ENCODE measurements around the gene PCDHB11.
"Not testable (repeated sequence)": the region's sequence is repeated elsewhere in the genome, so short reads cannot be mapped to it uniquely, and the experiment has no call there.

PCDHB11 gene

DNA sequence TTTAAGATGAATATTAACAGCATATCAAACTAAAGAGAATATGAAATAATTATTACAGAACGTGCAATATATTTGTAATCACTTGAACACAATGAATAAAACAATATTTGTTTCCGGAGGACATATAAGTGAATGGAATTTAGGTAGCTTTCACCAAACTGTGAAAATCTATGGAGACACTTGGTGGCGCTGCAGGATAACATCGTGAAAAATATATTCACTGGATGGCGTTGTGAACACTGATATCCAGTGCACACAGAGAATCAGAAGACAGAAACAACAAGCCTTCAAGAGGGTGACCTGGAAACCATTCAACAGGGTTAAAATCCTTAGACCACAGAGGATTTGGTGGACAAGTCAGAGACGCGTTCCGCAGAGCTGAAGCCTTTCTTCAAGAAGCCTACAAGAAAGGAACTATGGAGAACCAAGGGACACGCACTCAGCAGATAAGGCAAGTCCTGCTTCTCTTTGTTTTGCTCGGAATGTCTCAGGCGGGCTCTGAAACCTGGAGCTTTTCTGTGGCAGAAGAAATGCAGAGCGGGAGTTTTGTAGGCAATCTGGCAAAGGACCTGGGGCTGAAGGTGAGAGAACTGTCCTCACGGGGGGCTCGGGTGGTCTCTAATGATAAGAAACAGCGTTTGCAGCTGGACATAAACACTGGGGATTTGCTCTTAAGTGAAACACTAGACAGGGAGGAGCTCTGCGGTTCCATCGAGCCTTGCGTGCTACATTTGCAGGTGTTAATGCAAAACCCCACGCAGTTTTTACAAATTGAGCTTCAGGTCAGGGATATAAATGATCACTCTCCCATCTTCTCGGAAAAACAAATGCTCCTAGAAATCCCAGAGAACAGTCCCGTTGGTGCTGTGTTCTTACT is at the start of gene PCDHB11:
Gene PCDHB11 (plus strand): TSS at position 269 of the 877 bp plus-strand sequence. CDS start 148 bp downstream, at position 417.
- DNase-seq, result no peak

DNA sequence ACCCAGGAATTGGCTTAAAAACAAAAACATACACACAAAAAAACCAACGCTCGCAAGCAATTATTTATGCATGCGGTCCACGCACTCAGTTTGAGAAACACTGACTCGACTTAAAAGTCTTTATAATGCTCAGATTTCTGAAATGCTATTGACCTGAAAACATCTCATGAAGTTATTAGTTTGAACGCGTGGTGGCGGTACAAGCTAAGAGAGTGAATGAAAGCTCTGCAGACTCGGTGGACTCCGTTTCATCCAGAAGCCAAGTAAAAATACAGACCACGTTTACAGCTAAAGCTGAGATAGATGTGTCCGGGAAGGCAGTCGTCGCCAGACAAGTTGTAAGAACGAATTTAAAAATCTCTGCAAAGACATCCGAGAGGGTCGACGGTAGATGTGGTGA is 49.6 kb upstream of the PCDHB11 start, which contains the start of gene PCDHB6:
Gene PCDHB6 (plus strand): TSS at position 246 of the 400 bp plus-strand sequence. CDS start 201 bp downstream, outside the sequence.
- no peak for DNase-seq

DNA sequence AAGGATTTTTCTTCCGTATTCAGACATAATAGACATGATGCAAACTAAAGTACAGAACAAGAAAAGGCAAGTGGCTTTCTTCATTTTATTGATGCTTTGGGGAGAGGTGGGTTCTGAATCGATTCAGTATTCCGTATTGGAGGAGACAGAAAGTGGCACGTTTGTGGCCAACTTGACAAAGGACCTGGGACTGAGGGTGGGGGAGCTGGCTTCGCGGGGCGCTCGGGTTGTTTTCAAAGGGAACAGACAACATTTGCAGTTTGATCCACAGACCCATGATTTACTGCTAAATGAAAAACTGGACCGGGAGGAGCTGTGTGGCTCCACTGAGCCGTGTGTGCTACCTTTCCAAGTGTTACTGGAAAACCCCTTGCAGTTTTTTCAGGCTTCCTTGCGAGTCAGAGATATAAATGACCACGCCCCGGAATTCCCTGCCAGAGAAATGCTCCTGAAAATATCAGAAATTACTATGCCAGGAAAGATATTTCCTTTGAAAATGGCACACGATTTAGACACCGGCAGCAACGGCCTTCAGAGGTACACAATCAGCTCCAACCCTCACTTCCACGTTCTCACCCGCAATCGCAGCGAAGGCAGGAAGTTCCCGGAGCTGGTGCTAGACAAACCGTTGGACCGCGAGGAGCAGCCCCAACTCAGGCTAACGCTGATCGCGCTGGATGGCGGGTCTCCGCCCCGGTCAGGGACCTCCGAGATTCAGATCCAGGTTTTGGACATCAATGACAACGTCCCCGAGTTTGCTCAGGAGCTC is 49.0 kb upstream of the PCDHB11 start:
- DNase-seq, result no peak

DNA sequence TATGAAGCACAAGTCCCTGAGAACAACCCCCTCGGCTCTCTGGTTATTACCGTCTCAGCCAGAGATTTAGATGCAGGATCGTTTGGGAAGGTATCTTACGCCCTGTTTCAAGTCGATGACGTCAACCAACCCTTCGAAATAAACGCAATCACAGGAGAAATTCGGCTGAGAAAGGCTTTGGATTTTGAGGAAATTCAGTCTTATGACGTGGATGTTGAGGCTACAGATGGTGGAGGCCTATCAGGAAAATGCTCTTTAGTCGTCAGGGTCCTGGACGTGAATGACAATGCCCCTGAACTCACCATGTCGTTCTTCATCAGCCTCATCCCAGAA is 48.5 kb upstream of the PCDHB11 start:
- DNase-seq, result no peak

DNA sequence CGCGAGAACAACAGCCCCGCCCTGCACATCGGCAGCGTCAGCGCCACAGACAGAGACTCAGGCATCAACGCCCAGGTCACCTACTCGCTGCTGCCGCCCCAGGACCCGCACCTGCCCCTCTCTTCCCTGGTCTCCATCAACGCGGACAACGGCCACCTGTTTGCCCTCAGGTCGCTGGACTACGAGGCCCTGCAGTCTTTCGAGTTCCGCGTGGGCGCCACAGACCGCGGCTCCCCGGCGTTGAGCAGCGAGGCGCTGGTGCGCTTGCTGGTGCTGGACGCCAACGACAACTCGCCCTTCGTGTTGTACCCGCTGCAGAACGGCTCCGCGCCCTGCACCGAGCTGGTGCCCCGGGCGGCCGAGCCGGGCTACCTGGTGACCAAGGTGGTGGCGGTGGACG is 47.8 kb upstream of the PCDHB11 start:
- DNase-seq, result not testable (repeated sequence)

DNA sequence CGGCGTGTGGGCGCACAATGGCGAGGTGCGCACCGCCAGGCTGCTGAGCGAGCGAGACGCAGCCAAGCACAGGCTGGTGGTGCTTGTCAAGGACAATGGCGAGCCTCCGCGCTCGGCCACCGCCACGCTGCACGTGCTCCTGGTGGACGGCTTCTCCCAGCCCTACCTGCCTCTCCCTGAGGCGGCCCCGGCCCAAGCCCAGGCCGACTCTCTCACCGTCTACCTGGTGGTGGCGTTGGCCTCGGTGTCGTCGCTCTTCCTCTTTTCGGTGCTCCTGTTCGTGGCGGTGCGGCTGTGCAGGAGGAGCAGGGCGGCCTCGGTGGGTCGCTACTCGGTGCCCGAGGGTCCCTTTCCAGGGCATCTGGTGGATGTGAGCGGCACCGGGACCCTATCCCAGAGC is 47.3 kb upstream of the PCDHB11 start:
- DNase-seq, result not testable (repeated sequence)

DNA sequence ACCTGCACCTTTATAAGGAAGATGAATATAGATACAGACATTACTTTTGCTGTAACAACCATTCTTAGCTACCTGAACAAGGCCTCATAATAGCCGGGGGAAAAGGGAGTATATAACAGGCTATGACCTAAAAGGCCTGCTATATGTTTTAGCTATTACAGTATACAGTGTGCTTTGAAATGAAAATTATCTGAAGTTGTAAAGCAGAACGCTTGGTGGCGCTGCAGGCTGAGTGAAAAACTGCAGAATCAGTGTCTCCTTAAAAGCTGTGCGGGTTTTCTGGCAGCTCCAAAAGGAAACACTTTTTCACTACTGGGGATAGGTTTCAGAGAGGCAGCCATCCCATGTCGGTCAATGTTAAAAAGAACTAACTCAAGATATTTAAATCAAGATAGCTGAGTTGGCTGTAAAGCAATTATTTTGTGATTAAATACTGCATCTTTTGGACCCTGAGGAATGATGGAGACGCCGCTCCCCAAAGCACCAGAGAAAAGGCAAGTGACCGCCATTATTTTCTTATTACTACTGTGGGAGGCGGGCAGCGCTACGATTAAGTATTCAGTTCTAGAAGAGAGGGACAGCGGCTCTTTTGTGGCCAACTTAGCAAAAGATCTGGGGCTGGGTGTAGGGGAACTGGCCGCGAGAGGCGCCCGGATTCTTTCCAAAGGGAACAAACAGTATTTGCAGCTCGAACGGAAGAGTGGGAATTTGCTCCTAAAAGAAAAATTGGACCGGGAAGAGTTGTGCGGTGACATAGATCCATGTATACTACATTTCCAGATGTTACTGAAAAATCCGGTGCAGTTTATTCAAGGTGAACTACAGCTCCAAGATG is 43.7 kb upstream of the PCDHB11 start:
- no peak for DNase-seq

DNA sequence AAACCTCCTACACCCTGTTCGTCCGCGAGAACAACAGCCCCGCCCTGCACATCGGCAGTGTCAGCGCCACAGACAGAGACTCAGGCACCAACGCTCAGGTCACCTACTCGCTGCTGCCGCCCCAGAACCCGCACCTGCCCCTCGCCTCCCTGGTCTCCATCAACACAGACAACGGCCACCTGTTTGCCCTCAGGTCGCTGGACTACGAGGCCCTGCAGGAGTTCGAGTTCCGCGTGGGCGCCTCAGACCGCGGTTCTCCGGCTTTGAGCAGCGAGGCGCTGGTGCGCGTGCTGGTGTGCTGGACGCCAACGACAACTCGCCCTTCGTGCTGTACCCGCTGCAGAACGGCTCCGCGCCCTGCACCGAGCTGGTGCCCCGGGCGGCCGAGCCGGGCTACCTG is 42.1 kb upstream of the PCDHB11 start:
- DNase-seq, result not testable (repeated sequence)

DNA sequence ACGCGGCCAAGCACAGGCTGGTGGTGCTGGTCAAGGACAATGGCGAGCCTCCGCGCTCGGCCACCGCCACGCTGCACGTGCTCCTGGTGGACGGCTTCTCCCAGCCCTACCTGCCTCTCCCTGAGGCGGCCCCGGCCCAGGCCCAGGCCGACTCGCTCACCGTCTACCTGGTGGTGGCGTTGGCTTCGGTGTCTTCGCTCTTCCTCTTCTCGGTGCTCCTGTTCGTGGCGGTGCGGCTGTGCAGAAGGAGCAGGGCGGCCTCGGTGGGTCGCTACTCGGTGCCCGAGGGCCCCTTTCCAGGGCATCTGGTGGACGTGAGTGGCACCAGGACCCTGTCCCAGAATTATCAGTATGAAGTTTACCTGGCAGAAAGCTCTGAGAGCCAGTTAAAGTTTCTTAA is 41.5 kb upstream of the PCDHB11 start:
- DNase-seq, result not testable (repeated sequence)

DNA sequence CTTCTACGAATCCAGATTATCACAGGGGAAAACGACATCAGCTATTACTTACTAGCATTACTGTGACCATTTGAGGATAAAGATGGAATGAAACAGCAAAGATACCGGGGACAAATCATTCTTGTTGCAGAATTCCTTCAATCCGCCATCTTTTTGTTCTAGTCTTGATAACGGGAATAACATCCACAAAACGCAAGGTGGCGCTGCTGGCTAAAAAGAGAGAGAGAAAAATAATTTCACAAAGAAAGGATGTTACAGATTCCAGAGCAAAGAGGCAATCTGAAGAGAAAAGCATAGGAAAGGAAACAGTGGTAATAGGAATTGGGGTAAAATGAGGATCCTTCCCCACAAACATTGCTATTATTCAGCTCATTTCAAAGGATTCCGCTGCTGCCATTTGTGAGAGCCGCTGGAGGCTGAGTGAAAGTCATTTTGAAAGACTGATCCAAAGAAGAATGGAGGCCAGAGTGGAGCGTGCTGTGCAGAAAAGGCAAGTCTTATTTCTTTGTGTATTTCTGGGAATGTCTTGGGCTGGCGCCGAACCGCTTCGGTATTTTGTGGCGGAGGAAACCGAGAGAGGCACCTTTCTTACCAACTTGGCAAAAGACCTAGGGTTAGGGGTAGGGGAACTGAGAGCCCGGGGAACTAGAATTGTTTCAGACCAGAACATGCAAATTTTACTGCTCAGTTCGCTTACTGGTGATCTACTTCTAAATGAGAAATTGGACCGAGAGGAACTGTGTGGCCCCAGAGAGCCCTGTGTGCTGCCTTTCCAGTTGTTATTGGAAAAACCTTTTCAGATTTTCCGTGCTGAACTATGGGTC is 26.8 kb upstream of the PCDHB11 start, which contains the start of gene PCDHB7:
Gene PCDHB7 (plus strand): TSS at position 264 of the 824 bp plus-strand sequence. CDS start 192 bp downstream, at position 456.
- no peak for DNase-seq

DNA sequence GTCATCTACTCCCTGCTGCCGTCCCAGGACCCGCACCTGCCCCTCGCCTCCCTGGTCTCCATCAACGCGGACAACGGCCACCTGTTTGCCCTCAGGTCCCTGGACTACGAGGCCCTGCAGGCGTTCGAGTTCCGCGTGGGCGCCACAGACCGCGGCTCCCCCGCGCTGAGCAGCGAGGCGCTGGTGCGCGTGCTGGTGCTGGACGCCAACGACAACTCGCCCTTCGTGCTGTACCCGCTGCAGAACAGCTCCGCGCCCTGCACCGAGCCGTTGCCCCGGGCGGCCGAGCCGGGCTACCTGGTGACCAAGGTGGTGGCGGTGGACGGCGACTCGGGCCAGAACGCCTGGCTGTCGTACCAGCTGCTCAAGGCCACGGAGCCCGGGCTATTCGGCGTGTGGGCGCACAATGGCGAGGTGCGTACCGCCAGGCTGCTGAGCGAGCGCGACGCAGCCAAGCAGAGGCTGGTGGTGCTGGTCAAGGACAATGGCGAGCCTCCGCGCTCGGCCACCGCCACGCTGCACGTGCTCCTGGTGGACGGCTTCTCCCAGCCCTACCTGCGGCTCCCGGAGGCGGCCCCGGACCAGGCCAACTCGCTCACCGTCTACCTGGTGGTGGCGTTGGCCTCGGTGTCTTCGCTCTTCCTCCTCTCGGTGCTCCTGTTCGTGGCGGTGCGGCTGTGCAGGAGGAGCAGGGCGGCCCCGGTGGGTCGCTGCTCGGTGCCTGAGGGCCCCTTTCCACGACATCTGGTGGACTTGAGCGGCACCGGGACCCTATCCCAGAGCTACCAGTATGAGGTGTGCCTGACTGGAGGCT is 24.9 kb upstream of the PCDHB11 start:
- DNase-seq, result not testable (repeated sequence)

DNA sequence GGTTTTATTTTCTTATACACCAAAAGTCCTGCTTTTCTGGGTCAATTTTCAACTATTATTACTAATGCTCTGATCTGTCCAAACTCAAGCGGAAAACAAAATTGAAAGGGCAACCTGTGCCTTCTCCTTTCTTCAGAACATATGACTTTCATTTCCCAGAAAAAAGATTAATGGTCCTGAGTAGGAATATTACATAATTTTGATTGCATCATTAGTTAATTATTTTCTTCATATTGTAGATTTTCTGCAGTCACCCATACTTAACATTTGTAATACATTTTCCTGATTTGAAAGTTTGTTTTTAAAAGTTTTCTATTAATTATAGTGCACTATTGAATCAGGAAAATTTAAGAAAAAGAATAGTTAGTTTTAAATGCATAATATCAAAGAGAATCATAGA is 23.5 kb upstream of the PCDHB11 start:
- no peak for DNase-seq

DNA sequence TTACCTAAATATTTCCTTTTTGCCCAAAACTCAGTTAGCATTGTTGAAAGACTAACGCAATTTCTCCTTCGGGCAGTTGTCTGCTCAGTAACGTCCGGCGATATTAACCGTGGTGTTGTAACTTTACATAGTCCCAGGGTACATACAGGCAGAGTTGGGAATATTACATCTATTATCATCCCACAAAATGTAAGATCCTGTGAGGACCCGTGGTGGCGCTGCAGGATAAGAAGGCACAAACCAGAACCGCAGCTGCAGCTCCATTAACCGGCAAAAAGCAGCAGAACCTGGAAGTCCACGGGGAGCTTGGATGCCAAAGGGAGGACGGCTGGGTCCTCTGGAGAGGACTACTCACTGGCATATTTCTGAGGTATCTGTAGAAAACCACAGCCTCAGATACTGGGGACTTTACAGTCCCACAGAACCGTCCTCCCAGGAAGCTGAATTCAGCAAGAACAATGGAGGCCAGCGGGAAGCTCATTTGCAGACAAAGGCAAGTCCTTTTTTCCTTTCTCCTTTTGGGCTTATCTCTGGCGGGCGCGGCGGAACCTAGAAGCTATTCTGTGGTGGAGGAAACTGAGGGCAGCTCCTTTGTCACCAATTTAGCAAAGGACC is 21.7 kb upstream of the PCDHB11 start, which contains the start of gene PCDHB8:
Gene PCDHB8 (plus strand): TSS at position 214 of the 615 bp plus-strand sequence. CDS start 245 bp downstream, at position 459.
- DNase-seq, result not testable (repeated sequence)

DNA sequence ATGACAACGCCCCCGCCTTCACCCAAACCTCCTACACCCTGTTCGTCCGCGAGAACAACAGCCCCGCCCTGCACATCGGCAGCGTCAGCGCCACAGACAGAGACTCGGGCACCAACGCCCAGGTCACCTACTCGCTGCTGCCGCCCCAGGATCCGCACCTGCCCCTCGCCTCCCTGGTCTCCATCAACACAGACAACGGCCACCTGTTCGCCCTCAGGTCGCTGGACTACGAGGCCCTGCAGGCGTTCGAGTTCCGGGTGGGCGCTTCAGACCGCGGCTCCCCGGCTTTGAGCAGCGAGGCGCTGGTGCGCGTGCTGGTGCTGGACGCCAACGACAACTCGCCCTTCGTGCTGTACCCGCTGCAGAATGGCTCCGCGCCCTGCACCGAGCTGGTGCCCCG is 20.1 kb upstream of the PCDHB11 start:
- not testable (repeated sequence) for DNase-seq

DNA sequence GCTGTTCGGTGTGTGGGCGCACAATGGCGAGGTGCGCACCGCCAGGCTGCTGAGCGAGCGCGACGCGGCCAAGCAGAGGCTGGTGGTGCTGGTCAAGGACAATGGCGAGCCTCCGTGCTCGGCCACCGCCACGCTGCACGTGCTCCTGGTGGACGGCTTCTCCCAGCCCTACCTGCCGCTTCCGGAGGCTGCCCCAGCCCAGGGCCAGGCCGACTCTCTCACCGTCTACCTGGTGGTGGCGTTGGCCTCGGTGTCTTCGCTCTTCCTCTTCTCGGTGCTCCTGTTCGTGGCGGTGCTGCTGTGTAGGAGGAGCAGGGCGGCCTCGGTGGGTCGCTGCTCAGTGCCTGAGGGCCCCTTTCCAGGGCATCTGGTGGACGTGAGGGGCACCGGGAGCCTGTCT is 19.6 kb upstream of the PCDHB11 start:
- not testable (repeated sequence) for DNase-seq

DNA sequence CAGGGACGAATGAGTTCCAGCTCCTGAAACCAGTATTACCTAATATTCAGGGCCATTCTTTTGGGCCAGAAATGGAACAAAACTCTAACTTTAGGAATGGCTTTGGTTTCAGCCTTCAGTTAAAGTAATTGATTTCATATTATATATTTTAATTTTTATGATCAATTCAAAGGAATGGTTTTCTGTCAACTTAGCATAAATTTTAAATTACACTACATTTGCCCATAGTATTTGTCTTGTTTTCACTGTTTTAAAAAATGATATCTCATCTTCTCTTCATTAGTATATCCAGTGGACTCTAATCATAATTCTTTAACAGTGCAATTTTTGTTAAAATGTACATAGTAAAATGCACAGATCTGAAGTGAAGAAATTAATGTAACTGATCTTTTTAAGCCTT is 19.1 kb upstream of the PCDHB11 start:
- no peak for DNase-seq

DNA sequence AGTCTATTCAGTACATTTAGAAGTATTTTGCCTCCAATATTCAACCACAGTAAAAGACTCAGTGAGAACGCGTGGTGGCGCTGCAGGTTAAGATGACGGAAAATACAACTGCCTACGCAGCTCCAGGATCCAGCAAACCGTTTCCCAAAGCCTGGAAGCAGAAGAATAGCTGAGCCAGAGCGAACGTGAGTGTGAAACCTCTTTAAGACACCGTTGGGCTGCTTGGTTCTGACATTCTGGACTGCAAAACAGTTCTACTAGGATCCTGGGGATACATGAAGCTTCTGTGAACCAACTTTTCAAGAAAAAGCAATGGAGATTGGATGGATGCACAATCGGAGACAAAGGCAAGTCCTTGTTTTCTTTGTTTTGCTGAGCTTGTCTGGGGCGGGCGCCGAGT is 17.2 kb upstream of the PCDHB11 start, which contains the start of gene PCDHB16:
Gene PCDHB16 (plus strand): TSS at position 140 of the 400 bp plus-strand sequence. CDS start 173 bp downstream, at position 313.
- no peak for DNase-seq

DNA sequence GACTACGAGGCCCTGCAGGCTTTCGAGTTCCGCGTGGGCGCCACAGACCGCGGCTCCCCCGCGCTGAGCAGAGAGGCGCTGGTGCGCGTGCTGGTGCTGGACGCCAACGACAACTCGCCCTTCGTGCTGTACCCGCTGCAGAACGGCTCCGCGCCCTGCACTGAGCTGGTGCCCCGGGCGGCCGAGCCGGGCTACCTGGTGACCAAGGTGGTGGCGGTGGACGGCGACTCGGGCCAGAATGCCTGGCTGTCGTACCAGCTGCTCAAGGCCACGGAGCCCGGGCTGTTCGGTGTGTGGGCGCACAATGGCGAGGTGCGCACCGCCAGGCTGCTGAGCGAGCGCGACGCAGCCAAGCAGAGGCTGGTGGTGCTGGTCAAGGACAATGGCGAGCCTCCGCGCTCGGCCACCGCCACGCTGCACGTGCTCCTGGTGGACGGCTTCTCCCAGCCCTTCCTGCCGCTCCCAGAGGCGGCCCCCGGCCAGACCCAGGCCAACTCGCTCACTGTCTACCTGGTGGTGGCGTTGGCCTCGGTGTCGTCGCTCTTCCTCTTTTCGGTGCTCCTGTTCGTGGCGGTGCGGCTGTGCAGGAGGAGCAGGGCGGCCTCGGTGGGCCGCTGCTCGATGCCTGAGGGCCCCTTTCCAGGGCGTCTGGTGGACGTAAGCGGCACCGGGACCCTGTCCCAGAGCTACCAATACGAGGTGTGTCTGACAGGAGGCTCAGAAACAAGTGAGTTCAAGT is 15.1 kb upstream of the PCDHB11 start:
- DNase-seq, result not testable (repeated sequence)

DNA sequence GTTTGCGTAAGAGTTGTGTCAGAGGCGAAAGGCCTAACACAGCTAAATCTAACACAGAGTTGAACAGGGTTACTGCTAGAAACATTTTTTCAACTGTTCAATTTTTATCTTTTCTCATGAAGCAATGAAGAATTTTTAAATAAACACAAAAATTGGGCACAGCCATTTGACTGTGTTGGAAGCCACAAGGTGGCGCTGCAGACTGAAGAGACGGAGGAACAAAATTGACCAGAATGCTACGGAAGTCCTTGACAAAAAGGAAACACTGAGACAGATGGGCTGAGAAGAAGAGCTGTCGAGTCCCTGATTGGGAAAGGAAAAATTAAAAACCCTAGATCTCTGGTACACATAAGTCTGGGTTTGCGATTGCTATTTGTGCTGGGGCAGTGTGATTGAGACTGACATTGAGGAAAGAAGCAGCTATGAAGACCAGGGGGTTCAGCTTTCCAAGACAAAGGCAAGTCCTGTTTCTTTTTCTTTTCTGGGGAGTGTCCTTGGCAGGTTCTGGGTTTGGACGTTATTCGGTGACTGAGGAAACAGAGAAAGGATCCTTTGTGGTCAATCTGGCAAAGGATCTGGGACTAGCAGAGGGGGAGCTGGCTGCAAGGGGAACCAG is 12.4 kb upstream of the PCDHB11 start, which contains the start of gene PCDHB9:
Gene PCDHB9 (plus strand): TSS at position 265 of the 616 bp plus-strand sequence. CDS start 158 bp downstream, at position 423.
- DNase-seq, result no peak

All from left hindlimb (tissue), 1 donor.